GM18526 (cell line): ENCODE measurements around the gene MATN1.

Experiments used
- POLR2A ChIP-seq: IDR thresholded peaks from 3 replicates; pipeline ENCODE4 v1.6.1; 2011; ENCODE audit not compliant: insufficient read length; ENCODE audit errors: extremely low read depth

Gene MATN1

GRCh38 chr1:30684259-30684658, 39.1 kb downstream of the MATN1 start:
- no peak for TF ChIP-seq POLR2A

GRCh38 chr1:30683699-30684098, 39.7 kb downstream of the MATN1 start:
- no peak for TF ChIP-seq POLR2A

- TF ChIP-seq POLR2A, result no peak
Measured at GRCh38 chr1:30682396-30683275, 40.7 kb downstream of the MATN1 start.

- no peak for TF ChIP-seq POLR2A
Measured at GRCh38 chr1:30681782-30682181, 41.6 kb downstream of the MATN1 start.

GRCh38 chr1:30680879-30681278, 42.5 kb downstream of the MATN1 start:
- TF ChIP-seq POLR2A, result no peak

- no peak for TF ChIP-seq POLR2A
Measured at GRCh38 chr1:30680429-30680828, 43.0 kb downstream of the MATN1 start.

GRCh38 chr1:30679976-30680305, 43.4 kb downstream of the MATN1 start:
- no peak for TF ChIP-seq POLR2A

- TF ChIP-seq POLR2A, result no peak
Measured at GRCh38 chr1:30679201-30679975, 44.0 kb downstream of the MATN1 start.

GRCh38 chr1:30678209-30678608, 45.2 kb downstream of the MATN1 start:
- TF ChIP-seq POLR2A, result no peak

GRCh38 chr1:30677471-30677870, 45.9 kb downstream of the MATN1 start:
- TF ChIP-seq POLR2A, result no peak

- no peak for TF ChIP-seq POLR2A
Measured at GRCh38 chr1:30675761-30676160, 47.6 kb downstream of the MATN1 start.

GRCh38 chr1:30675289-30675688, 48.1 kb downstream of the MATN1 start:
- TF ChIP-seq POLR2A, result no peak

GRCh38 chr1:30673395-30673794, 50.0 kb downstream of the MATN1 start:
- TF ChIP-seq POLR2A, result no peak

GRCh38 chr1:30672661-30673060, 50.7 kb downstream of the MATN1 start:
- no peak for TF ChIP-seq POLR2A

- no peak for TF ChIP-seq POLR2A
Measured at GRCh38 chr1:30670240-30671060, 52.9 kb downstream of the MATN1 start.
